ENCODE results near the gene PYGO1. TPM values are rescaled to one million over a fixed set of nuclear protein-coding genes. Genes with fewer than 3 reads are reported as not detected.

PYGO1 gene
- total RNA-seq, 1 donor from 2014 or later, result 9.3 TPM

Other genes with a start within 250 kb of the PYGO1 start
- gene CCPG1, start 180.0 kb downstream of the PYGO1 start, total RNA-seq (ENCODE audit: low replicate concordance), result 13.8 and 28.0 TPM in 2 replicates
- 3.9 and 14.2 TPM in 2 replicates for gene PIERCE2, start 179.8 kb downstream of the PYGO1 start, total RNA-seq (ENCODE audit: low replicate concordance)
- gene DNAAF4, start 80.1 kb downstream of the PYGO1 start, total RNA-seq (ENCODE audit: low replicate concordance), result 5.7 and 10.0 TPM in 2 replicates
- 508 and 574 TPM in 2 replicates for gene PRTG, start 154.8 kb upstream of the PYGO1 start, total RNA-seq (ENCODE audit: low replicate concordance)

Measured in neural progenitor cell (in vitro differentiated cells).